H1 (cell line): ENCODE results near the gene NCF2. TPM values are rescaled to one million over a fixed set of nuclear protein-coding genes. Genes with fewer than 3 reads are reported as not detected.

Experiments
- GABPA ChIP-seq: IDR thresholded peaks from 2 replicates; pipeline ENCODE4 v1.6.1; 2011; ENCODE audit warnings: mild to moderate bottlenecking, low read length, moderate library complexity, borderline replicate concordance; ENCODE audit not compliant: insufficient read depth
- MAFK ChIP-seq: IDR thresholded peaks from 2 replicates; pipeline ENCODE4 v1.6.1; 2012; ENCODE audit warnings: low read depth, mild to moderate bottlenecking, improper control_type of control experiment, low read length
- polyA plus RNA-seq, 7 experiments: library from polyadenylated mRNA; depleted of rRNA in 3 of 7; stranded (reverse) in 5 of 7; unstranded in 2 of 7; fragments of >200 nt in 5 of 7; fragments of 200-250 nt in 2 of 7; gene quantifications; 1 replicate in 5 of 7; 2 replicates in 1 of 7; 4 replicates in 1 of 7; pipeline versions ENCODE4 v1.2.1 to v1.2.3, GENCODE V29; 2011 to 2013; ENCODE audit warnings: missing spikeins in 2 of 7, mixed read lengths in 2 of 7
- total RNA-seq: library from RNA; stranded (reverse); fragmentation: NEBNext Ultra II Directional; extraction: Animal tissue kit (Norgen Biotek cat#: 25700); gene quantifications from 2 replicates; pipeline ENCODE4 v1.2.1, GENCODE V29; 2021

NCF2 gene
- total and polyA plus RNA-seq, 2 of the 8 experiments (the other 6 are each of a cell fraction or from before 2014, with no cell fraction given), result not detected

GRCh38 chr1:183634429-183635065 is 44.3 kb upstream of the NCF2 start (continued):
- TF ChIP-seq MAFK, result no peak
- TF ChIP-seq GABPA, result no peak
